ENCODE measurements around the gene VCPKMT. TPM values are rescaled to one million over a fixed set of nuclear protein-coding genes. Genes with fewer than 3 reads are reported as not detected.

Gene VCPKMT
- total RNA-seq, 2 experiments from 2014 or later, result 30.4 to 32.4 TPM

DNA sequence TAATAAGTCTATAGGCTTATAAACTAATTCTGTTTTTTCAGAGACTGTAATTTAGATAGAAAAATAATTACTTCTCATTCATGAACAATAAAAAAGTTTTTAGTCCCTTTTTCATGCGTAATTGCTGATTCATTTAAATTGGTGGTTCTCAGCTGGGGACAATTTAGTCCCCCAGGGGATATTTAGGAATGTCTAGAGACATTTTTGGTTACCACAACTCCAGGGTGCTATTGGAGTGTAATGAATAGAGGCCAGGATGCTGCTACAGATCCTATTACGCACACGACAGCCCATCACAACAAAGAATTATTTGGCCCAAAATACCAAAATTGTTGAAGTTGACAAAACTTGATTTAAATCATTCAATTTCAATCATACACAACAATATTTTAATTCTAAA lies 22.8 kb upstream of the VCPKMT start:
- Mint-ChIP-seq H3K4me3 (no peak overlapping the region), H3K36me3 (ENCODE audit: low read depth) (peaks cover 13% of the 10 kb centered on the region), H3K27ac (no peak overlapping the region), H3K4me1 (ENCODE audit: low read depth) (no peaks in the 10 kb centered on the region), H3K9me3 (no peaks in the 10 kb centered on the region), H3K27me3 (no peaks in the 10 kb centered on the region)
- ChIA-PET POLR2A (interaction anchor here (0.6 kb wide), 1 partner anchor 557 kb away, joined by 3 read pairs; no protein-coding TSS in a partner anchor), CTCF (no interaction called here)
- no peak overlapping the region for H3K27ac ChIP-seq (ENCODE audit: low read depth in 1 of 2, low read length in 2 of 2)
- H3K4me3 ChIP-seq (ENCODE audit: low read length), result no peak overlapping the region
- ATAC-seq (ENCODE audit: poor library complexity) (no peak), DNase-seq (no peak)
- no peaks in the 10 kb centered on the region for H3K4me1 ChIP-seq (ENCODE audit: insufficient read depth, low read length)
- TF ChIP-seq, protein P1, sequence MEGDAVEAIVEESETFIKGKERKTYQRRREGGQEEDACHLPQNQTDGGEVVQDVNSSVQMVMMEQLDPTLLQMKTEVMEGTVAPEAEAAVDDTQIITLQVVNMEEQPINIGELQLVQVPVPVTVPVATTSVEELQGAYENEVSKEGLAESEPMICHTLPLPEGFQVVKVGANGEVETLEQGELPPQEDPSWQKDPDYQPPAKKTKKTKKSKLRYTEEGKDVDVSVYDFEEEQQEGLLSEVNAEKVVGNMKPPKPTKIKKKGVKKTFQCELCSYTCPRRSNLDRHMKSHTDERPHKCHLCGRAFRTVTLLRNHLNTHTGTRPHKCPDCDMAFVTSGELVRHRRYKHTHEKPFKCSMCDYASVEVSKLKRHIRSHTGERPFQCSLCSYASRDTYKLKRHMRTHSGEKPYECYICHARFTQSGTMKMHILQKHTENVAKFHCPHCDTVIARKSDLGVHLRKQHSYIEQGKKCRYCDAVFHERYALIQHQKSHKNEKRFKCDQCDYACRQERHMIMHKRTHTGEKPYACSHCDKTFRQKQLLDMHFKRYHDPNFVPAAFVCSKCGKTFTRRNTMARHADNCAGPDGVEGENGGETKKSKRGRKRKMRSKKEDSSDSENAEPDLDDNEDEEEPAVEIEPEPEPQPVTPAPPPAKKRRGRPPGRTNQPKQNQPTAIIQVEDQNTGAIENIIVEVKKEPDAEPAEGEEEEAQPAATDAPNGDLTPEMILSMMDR (IDR thresholded peaks at IDR 0.05), result no peak
- H3K9me3 ChIP-seq (ENCODE audit: control insufficient read depth in 1 of 2, insufficient read depth in 1 of 2, low read length in 2 of 2), result no peaks in the 10 kb centered on the region
- H3K36me3 ChIP-seq (ENCODE audit: insufficient read depth, low read length), result no peaks in the 10 kb centered on the region
- no peaks in the 10 kb centered on the region for H3K27me3 ChIP-seq (ENCODE audit: control insufficient read depth in 1 of 2, insufficient read depth in 2 of 2, low read length in 2 of 2)
- intact Hi-C loops (cut with DNase I, micrococcal nuclease), result no loop called here

GRCh38 chr14:50127802-50128201 lies 11.4 kb upstream of the VCPKMT start:
- Mint-ChIP-seq H3K27me3 (no peaks in the 10 kb centered on the region), H3K36me3 (ENCODE audit: low read depth) (peaks cover 69% of the 10 kb centered on the region), H3K27ac (no peak overlapping the region), H3K9me3 (no peaks in the 10 kb centered on the region), H3K4me1 (ENCODE audit: low read depth) (no peaks in the 10 kb centered on the region), H3K4me3 (no peak overlapping the region)
- H3K4me1 ChIP-seq (ENCODE audit: insufficient read depth, low read length), result no peaks in the 10 kb centered on the region
- H3K27me3 ChIP-seq (ENCODE audit: control insufficient read depth in 1 of 2, insufficient read depth in 2 of 2, low read length in 2 of 2), result no peaks in the 10 kb centered on the region
- TF ChIP-seq, protein P1 (IDR thresholded peaks at IDR 0.05), result no peak
- H3K27ac ChIP-seq (ENCODE audit: low read depth in 1 of 2, low read length in 2 of 2), result no peak overlapping the region
- ATAC-seq (ENCODE audit: poor library complexity) (no peak), DNase-seq (no peak)
- CTCF ChIA-PET, result interaction anchor here (0.9 kb wide), 1 partner anchor 16 kb away, joined by 5 read pairs; no protein-coding TSS in a partner anchor
- H3K36me3 ChIP-seq (ENCODE audit: insufficient read depth, low read length), result peaks cover 19% of the 10 kb centered on the region
- no peaks in the 10 kb centered on the region for H3K9me3 ChIP-seq (ENCODE audit: control insufficient read depth in 1 of 2, insufficient read depth in 1 of 2, low read length in 2 of 2)
- POLR2A ChIA-PET, result interaction anchor here (1.2 kb wide), 1 partner anchor 266 kb away, joined by 4 read pairs; no protein-coding TSS in a partner anchor
- intact Hi-C loops (cut with DNase I, micrococcal nuclease), result no loop called here
- H3K4me3 ChIP-seq (ENCODE audit: low read length), result no peak overlapping the region

DNA sequence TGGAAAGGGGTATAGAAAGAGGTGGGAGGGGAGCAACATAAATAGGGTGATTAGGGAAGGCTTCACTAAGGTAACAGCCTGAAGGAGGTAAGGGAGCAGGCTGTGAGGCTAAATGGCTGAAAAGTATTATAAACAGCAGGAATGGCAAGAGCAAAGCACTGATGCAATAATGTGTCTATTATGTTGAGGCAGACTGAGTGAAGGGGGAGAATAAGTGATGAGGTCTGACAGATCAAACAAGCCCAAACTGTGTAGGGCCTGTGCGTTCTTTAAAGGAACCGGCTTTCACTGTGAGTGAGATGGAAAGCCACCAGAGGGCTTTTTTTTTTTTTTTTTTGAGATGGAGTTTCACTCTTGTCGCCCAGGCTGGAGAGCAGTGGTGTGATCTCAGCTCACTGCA lies 6.7 kb upstream of the VCPKMT start:
- ChIA-PET POLR2A (no interaction called here), CTCF (no interaction called here)
- H3K36me3 ChIP-seq (ENCODE audit: insufficient read depth, low read length), result peaks cover 8% of the 10 kb centered on the region
- H3K4me3 ChIP-seq (ENCODE audit: low read length), result no peak overlapping the region
- Mint-ChIP-seq H3K27me3 (no peaks in the 10 kb centered on the region), H3K36me3 (ENCODE audit: low read depth) (peaks cover 60% of the 10 kb centered on the region), H3K9me3 (no peaks in the 10 kb centered on the region), H3K4me1 (ENCODE audit: low read depth) (no peaks in the 10 kb centered on the region), H3K4me3 (no peak overlapping the region), H3K27ac (no peak overlapping the region)
- H3K9me3 ChIP-seq (ENCODE audit: control insufficient read depth in 1 of 2, insufficient read depth in 1 of 2, low read length in 2 of 2), result no peaks in the 10 kb centered on the region
- no peak overlapping the region for H3K27ac ChIP-seq (ENCODE audit: low read depth in 1 of 2, low read length in 2 of 2)
- H3K4me1 ChIP-seq (ENCODE audit: insufficient read depth, low read length), result no peaks in the 10 kb centered on the region
- TF ChIP-seq, protein P1 (IDR thresholded peaks at IDR 0.05), result no peak
- H3K27me3 ChIP-seq (ENCODE audit: control insufficient read depth in 1 of 2, insufficient read depth in 2 of 2, low read length in 2 of 2), result no peaks in the 10 kb centered on the region
- no peak for ATAC-seq (ENCODE audit: poor library complexity)
- DNase-seq, result no peak
- intact Hi-C loops (cut with DNase I, micrococcal nuclease), result no loop called here

Measured in CD4-positive, alpha-beta T cell (primary cell).